OCI-LY3 (cell line): Measurements from ENCODE around the gene KANSL1.

Experiments
- H2AFZ ChIP-seq: fragments of 200-600, 300-600 bp; shearing (Covaris generic); 2 replicates; pipeline ENCODE4 v1.6.0; 2014; ENCODE audit warnings: antibody characterized with exemption, low read depth, low read length
- H3K27ac ChIP-seq: fragments of 200-600, 300-600 bp; sonication (generic); 2 replicates; pipeline ENCODE4 v1.5.1; 2014; ENCODE audit warnings: mild to moderate bottlenecking, low read length, moderate library complexity, mixed read lengths
- H3K27me3 ChIP-seq: fragments of 200-600, 300-600 bp; sonication (generic); 2 replicates; pipeline ENCODE4 v1.6.1; 2014; ENCODE audit warnings: low read depth, low read length, mixed read lengths
- H3K36me3 ChIP-seq: fragments of 200-600, 300-600 bp; sonication (generic); replicated peaks from 2 replicates; pipeline ENCODE3; 2014; ENCODE audit warnings: low read depth, low read length, mixed read lengths
- H3K4me1 ChIP-seq: fragments of 300-600, 200-600 bp; sonication (generic); 2 replicates; pipeline ENCODE4 v1.6.1; 2014; ENCODE audit warnings: low read length, mixed read lengths
- H3K4me2 ChIP-seq: fragments of 200-600, 300-600 bp; sonication (generic); 2 replicates; pipeline ENCODE4 v1.6.1; 2014; ENCODE audit warnings: low read length, mixed read lengths
- H3K4me3 ChIP-seq: fragments of 300-600, 200-600 bp; sonication (generic); 2 replicates; pipeline ENCODE4 v1.5.1; 2014; ENCODE audit warnings: antibody characterized with exemption, mild to moderate bottlenecking, low read length, moderate library complexity
- H3K79me2 ChIP-seq: fragments of 300-600, 200-600 bp; shearing (Covaris generic); 2 replicates; pipeline ENCODE4 v1.6.1; 2014; ENCODE audit warnings: mild to moderate bottlenecking, low read length, mixed read lengths
- H3K9ac ChIP-seq: fragments of 300-600, 200-600 bp; shearing (Covaris generic); 2 replicates; pipeline ENCODE4 v1.6.0; 2014; ENCODE audit warnings: mild to moderate bottlenecking, low read length, moderate library complexity
- H3K9me3 ChIP-seq: fragments of 200-600, 300-600 bp; shearing (Covaris generic); 2 replicates; pipeline ENCODE4 v1.6.1; 2014; ENCODE audit warnings: low read length, mixed read lengths; ENCODE audit not compliant: insufficient read depth
- H4K20me1 ChIP-seq: fragments of 200-600, 300-600 bp; sonication (generic); 2 replicates; pipeline ENCODE4 v1.6.1; 2016; ENCODE audit warnings: low read length, mixed read lengths; ENCODE audit not compliant: insufficient read depth
- EZH2phosphoT487 ChIP-seq: fragments of 200-600 bp; shearing (Covaris generic); IDR thresholded peaks from 2 replicates; pipeline ENCODE4 v1.6.1; 2018; ENCODE audit warnings: antibody characterized with exemption, mixed run types, low read depth
- TF ChIP-seq, protein P1 (sequence below): fragments of 200-600, 300-600 bp; sonication (generic); IDR thresholded peaks from 2 replicates; pipeline ENCODE4 v1.5.1; 2014; ENCODE audit warnings: antibody characterized with exemption, low read length, low read depth

The KANSL1 gene

DNA sequence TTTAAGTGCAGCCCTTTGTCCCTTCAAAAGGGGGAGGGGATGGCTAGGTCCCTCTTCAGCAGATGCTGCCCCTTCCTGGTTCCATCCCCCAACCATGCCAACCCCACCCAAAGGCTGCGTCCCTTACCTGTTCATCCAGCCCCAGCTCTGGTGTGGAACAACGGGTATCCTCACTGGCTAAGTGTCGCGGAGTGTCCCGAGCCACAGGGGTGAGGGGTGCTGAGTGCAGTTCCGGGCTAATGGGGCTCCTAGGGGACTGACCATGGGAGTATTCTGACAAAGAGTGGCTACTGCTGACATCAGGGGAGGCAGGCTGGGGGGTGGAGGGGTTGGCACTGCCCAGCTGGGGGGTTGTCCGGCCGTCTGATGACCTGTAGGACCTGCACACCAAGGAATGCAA, 161.3 kb downstream of the KANSL1 start:
- H4K20me1 ChIP-seq: peaks cover 5% of the 10 kb centered on the region; the same call in 1 of the 2 replicates
- H3K27me3 ChIP-seq: no peaks in the 10 kb centered on the region
- no peak overlapping the region for H2AFZ ChIP-seq
- no peak overlapping the region for H3K9ac ChIP-seq
- TF ChIP-seq, protein P1, sequence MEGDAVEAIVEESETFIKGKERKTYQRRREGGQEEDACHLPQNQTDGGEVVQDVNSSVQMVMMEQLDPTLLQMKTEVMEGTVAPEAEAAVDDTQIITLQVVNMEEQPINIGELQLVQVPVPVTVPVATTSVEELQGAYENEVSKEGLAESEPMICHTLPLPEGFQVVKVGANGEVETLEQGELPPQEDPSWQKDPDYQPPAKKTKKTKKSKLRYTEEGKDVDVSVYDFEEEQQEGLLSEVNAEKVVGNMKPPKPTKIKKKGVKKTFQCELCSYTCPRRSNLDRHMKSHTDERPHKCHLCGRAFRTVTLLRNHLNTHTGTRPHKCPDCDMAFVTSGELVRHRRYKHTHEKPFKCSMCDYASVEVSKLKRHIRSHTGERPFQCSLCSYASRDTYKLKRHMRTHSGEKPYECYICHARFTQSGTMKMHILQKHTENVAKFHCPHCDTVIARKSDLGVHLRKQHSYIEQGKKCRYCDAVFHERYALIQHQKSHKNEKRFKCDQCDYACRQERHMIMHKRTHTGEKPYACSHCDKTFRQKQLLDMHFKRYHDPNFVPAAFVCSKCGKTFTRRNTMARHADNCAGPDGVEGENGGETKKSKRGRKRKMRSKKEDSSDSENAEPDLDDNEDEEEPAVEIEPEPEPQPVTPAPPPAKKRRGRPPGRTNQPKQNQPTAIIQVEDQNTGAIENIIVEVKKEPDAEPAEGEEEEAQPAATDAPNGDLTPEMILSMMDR: no peak
- TF ChIP-seq EZH2phosphoT487: no peak
- peaks cover 64% of the 10 kb centered on the region for H3K36me3 ChIP-seq
- no peak overlapping the region for H3K4me2 ChIP-seq
- no peaks in the 10 kb centered on the region for H3K79me2 ChIP-seq
- H3K4me1 ChIP-seq: no peaks in the 10 kb centered on the region
- H3K4me3 ChIP-seq: no peak overlapping the region
- H3K9me3 ChIP-seq: no peaks in the 10 kb centered on the region
- no peak overlapping the region for H3K27ac ChIP-seq

DNA sequence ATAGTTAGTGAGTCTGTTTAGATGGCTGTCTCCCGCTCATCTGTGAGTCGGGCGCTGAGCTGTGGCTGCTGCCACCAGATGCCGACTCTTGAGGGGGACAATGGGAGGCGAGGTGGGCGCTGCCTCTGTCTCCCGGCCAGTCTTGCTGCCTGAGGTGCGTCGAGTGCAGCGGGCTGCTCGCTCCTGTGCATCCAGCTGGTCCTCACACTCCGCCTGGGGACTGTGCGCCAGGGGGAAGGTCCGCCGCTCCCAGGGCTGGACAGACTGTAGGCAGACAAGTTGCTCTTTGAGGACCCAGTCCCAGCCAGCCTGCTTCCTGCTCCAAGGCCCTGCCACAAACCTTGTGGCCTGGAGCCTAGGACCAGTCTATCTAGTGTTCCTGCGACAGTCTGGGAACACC, 161.8 kb downstream of the KANSL1 start:
- Histone ChIP-seq H3K9ac (no peak overlapping the region), H3K36me3 (peaks cover 64% of the 10 kb centered on the region), H3K27ac (no peak overlapping the region), H3K9me3 (no peaks in the 10 kb centered on the region), H2AFZ (no peak overlapping the region), H4K20me1 (peaks cover 5% of the 10 kb centered on the region; the same call in 1 of the 2 replicates), H3K4me3 (no peak overlapping the region), H3K79me2 (no peaks in the 10 kb centered on the region), H3K4me1 (no peaks in the 10 kb centered on the region), H3K27me3 (no peaks in the 10 kb centered on the region), H3K4me2 (no peak overlapping the region)
- TF ChIP-seq, protein P1: no peak

DNA sequence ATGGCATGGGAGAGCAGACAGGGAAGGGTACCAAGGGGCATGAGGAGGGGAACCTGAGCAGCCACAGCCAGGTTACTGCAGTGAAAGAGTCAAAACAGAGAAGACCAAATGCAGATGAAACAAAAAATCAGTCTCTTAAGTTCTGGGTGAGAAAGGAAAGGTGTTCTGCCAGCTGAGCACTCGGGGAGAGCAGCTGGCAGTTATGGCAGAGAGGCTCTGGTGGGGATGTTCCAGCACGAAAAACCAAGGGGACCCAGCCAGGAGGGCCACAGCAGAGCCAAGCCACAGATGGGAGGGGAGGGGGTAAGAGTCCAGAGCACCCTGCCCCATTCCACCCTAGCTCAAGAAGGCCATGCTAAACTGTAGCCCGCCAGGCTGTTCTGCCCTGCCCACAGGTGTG, 162.5 kb downstream of the KANSL1 start:
- H3K79me2 ChIP-seq: no peaks in the 10 kb centered on the region
- H3K36me3 ChIP-seq: peaks cover 59% of the 10 kb centered on the region
- H3K9me3 ChIP-seq: no peaks in the 10 kb centered on the region
- TF ChIP-seq EZH2phosphoT487: no peak
- TF ChIP-seq, protein P1: no peak
- H3K4me2 ChIP-seq: no peak overlapping the region
- no peak overlapping the region for H2AFZ ChIP-seq
- H3K4me3 ChIP-seq: no peak overlapping the region
- H3K27me3 ChIP-seq: no peaks in the 10 kb centered on the region
- H3K27ac ChIP-seq: no peak overlapping the region
- H3K4me1 ChIP-seq: no peaks in the 10 kb centered on the region
- no peak overlapping the region for H3K9ac ChIP-seq
- peaks cover 5% of the 10 kb centered on the region; the same call in 1 of the 2 replicates for H4K20me1 ChIP-seq

DNA sequence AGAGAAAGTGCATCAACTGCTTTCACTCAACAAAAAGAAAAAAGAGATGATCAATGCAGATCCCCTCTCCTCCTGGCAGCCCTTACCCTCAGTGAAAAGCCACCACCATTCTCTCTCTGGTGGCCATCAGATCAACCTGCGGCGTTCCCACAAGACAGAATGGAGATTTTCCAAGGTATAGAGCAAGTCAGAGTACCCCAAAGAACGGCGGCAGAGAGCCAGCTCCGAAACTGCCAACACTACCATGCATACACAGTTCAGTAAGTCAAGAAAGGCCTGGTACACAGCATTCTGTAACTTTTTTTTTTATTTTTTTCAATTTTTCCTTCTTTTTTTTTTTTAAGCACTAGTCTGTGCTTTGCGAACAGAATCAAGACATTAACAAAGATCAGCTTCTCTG, 163.6 kb downstream of the KANSL1 start:
- Histone ChIP-seq H3K4me1 (no peaks in the 10 kb centered on the region), H3K4me3 (no peak overlapping the region), H3K4me2 (no peak overlapping the region), H3K79me2 (no peaks in the 10 kb centered on the region), H3K27ac (no peak overlapping the region), H3K9me3 (no peaks in the 10 kb centered on the region), H3K27me3 (no peaks in the 10 kb centered on the region), H3K36me3 (peaks cover 48% of the 10 kb centered on the region), H4K20me1 (peaks cover 5% of the 10 kb centered on the region; the same call in 1 of the 2 replicates), H2AFZ (no peak overlapping the region), H3K9ac (no peak overlapping the region)
- TF ChIP-seq, protein P1: no peak
- TF ChIP-seq EZH2phosphoT487: no peak
